Measurements from ENCODE around the gene TTC7B.

DNA sequence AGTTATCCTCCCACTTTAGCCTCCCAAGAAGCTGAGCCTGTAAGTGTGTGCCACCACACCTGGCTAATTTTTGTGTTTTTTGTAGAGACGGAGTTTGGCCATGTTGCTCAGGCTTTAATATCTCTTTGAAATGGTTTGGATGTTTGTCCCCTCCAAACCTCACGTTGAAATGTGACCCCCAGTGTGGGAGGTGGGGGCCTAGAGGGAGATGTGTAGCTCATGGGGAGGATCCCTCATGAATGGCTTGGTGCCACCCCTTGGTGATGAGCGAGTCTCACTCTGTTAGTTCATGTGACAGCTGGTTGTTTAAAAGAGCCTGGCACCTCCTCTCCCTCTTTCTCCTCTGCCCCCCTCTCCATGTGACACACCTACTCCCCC lies 23.6 kb upstream of the TTC7B start:
- no peak for TF ChIP-seq RAD21 (IDR thresholded peaks at IDR 0.05; ENCODE audit: low read depth)
- no peak for TF ChIP-seq YY1 (IDR thresholded peaks at IDR 0.05; ENCODE audit: low read depth)
- no peak for TF ChIP-seq EP300 (IDR thresholded peaks at IDR 0.05; ENCODE audit: borderline replicate concordance)
- no peak for TF ChIP-seq FOXM1 (IDR thresholded peaks at IDR 0.05; ENCODE audit: borderline replicate concordance, low read depth)
- TF ChIP-seq NFIC (IDR thresholded peaks at IDR 0.05), result no peak
- TF ChIP-seq, protein P1, sequence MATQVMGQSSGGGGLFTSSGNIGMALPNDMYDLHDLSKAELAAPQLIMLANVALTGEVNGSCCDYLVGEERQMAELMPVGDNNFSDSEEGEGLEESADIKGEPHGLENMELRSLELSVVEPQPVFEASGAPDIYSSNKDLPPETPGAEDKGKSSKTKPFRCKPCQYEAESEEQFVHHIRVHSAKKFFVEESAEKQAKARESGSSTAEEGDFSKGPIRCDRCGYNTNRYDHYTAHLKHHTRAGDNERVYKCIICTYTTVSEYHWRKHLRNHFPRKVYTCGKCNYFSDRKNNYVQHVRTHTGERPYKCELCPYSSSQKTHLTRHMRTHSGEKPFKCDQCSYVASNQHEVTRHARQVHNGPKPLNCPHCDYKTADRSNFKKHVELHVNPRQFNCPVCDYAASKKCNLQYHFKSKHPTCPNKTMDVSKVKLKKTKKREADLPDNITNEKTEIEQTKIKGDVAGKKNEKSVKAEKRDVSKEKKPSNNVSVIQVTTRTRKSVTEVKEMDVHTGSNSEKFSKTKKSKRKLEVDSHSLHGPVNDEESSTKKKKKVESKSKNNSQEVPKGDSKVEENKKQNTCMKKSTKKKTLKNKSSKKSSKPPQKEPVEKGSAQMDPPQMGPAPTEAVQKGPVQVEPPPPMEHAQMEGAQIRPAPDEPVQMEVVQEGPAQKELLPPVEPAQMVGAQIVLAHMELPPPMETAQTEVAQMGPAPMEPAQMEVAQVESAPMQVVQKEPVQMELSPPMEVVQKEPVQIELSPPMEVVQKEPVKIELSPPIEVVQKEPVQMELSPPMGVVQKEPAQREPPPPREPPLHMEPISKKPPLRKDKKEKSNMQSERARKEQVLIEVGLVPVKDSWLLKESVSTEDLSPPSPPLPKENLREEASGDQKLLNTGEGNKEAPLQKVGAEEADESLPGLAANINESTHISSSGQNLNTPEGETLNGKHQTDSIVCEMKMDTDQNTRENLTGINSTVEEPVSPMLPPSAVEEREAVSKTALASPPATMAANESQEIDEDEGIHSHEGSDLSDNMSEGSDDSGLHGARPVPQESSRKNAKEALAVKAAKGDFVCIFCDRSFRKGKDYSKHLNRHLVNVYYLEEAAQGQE (IDR thresholded peaks at IDR 0.05; ENCODE audit: low read depth), result no peak
- TF ChIP-seq TAF1 (IDR thresholded peaks at IDR 0.05; ENCODE audit: low read depth), result no peak
- no peak for TF ChIP-seq CEBPB (IDR thresholded peaks at IDR 0.05)
- TF ChIP-seq, protein P2, sequence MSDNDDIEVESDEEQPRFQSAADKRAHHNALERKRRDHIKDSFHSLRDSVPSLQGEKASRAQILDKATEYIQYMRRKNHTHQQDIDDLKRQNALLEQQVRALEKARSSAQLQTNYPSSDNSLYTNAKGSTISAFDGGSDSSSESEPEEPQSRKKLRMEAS (IDR thresholded peaks at IDR 0.05), result no peak
- no peak for TF ChIP-seq CREB1 (IDR thresholded peaks at IDR 0.05; ENCODE audit: low read depth)
- TF ChIP-seq, protein P3, sequence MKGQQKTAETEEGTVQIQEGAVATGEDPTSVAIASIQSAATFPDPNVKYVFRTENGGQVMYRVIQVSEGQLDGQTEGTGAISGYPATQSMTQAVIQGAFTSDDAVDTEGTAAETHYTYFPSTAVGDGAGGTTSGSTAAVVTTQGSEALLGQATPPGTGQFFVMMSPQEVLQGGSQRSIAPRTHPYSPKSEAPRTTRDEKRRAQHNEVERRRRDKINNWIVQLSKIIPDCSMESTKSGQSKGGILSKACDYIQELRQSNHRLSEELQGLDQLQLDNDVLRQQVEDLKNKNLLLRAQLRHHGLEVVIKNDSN (IDR thresholded peaks at IDR 0.05), result no peak
- TF ChIP-seq TEAD4 (IDR thresholded peaks at IDR 0.05), result no peak
